SKM-1 (cell line): ENCODE results near the gene RPL3.

Experiments used
- DNase-seq: peaks from one replicate; lab custom pipeline; 2025; ENCODE audit not compliant: unreplicated experiment; lab: John Stamatoyannopoulos, UW

The RPL3 gene

GRCh38 chr22:39301108-39301507 lies 18.3 kb downstream of the RPL3 start:
- DNase-seq: no peak

- peak; percentile 45 for DNase-seq
Observed at GRCh38 chr22:39300186-39300830, 19.1 kb downstream of the RPL3 start.

GRCh38 chr22:39299829-39300178 lies 19.6 kb downstream of the RPL3 start:
- DNase-seq: peak; percentile 44

DNA sequence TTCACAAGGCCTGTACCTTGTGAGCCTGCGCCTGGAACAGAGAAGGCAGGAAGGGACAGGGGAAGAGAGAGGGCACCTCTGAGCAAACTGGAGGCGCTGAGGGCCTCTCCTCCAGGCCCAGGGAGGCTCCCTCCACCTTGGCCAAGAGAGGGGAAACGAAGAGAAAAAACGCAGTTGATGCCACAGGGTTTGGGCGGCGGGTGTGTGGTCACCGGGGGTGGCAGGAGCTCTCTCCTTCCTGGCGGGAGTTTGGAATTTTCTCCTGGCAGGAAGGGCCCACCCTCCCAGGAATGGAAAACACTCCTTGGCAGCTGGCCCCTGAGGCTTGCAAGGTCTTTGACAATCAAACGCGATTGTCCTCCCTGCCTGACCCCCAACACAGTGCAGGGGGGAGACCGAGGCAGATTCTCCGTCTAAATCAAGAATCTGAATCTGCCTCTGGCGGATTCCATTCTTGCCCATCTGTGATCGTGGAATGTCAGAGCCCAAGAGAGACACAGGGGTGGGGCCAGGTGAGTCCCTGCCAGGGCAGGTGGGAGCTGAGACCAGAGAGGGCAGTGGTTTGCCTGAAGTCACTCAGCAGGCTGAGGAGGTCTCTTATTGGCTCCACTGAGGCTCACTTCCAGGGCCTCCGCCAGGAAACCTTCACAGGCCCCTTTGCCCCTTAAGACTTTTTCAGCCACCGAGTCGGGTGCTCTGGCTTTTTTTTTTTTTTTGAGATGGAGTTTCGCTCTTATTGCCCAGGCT lies 21.0 kb downstream of the RPL3 start:
- DNase-seq: no peak

- DNase-seq: no peak
Observed at GRCh38 chr22:39297490-39298240, 21.8 kb downstream of the RPL3 start.

- DNase-seq: no peak
Observed at GRCh38 chr22:39296981-39297489, 22.4 kb downstream of the RPL3 start.

DNA sequence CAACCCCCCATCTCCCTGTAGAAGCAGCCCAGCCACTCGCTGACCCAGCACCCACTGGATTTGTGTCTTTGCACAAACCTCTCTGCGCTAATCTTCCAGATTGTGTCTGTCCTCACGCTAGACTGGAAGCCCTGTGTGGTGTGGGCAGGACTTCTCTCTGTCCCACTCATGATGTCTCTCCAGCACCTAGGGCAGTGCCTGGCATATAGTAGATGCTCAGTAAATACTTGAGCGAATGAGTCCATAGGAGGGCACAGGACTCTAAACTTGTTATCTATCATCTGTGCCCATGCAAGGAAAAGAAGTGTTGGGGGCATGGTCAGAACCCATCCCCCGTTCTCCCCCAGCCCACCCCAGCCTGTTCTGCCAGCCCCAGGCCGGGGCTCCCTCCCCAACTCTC lies 22.9 kb downstream of the RPL3 start:
- no peak for DNase-seq

DNA sequence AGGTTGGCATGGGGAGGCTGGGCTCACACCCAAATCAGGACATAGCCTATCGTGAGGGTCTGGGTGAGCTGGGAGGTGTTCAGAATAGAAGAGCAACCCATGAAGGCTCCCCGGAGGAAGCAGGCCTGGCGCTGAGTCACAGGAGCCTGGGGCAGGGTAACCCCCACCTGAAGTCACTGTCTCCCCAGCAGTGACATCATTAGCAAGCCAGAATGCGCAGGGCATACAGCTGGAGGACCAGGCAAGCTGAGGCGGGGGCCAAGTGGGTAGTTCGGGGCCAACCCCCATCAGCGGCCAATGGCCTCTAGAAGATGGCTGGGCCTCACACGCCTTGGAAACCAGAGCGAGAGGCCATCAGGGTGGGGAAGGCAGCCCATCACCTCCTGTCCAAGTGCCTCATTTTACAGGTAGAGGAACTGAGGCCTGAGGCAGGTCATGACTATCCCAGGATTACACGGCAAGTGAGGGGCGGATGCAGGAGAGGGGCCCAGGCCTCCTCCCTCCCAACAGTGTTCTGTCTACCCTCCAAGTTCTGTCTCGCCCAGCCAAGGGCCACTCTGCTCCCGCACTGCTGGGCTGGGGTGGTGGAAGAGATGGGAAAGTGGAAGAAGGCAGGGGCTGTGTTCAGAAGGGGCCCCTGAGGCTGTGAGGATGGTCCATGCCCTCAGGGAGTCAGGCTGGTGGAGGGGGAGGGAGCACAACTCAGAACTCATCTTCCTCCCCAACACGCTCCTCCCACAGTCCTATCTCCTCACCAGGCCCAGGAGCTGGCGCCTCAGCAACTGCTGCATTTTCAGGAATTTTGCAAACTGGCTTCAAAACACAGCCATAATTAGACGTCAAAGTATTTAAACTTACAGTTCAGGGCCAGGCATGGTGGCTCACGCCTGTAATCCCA lies 24.6 kb downstream of the RPL3 start:
- no peak for DNase-seq

GRCh38 chr22:39293766-39294368 lies 25.6 kb downstream of the RPL3 start:
- DNase-seq: no peak

DNA sequence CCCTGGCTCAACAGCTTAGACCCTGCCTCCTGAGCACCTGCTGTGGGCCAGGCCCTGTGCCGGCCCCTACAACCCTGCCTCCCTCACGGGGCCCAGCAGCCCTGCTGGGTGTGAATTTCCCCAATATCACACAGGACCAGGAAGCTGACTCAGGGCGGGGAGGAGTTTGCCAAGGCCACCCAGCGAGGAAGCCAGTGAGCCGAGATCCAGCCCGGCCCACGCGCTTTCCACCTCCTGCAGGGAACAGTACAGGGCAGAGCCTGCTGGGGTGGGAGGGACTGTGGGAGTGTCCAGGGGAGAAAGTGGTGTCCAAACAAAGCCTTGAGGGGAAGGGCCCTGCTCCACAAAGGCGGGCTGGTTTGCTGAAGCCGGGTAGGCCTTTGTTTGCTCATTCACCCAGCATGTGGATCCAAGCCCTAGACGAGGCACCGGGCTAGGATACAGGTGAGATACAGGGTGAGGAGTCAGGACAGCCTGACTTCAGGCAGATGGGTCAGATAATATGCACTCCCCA lies 26.8 kb downstream of the RPL3 start:
- DNase-seq: peak; percentile 38

- DNase-seq: no peak
Observed at GRCh38 chr22:39292031-39292462, 27.4 kb downstream of the RPL3 start.

- DNase-seq: no peak
Observed at GRCh38 chr22:39291523-39291922, 27.9 kb downstream of the RPL3 start.

- DNase-seq: no peak
Observed at GRCh38 chr22:39290724-39291161, 28.7 kb downstream of the RPL3 start.

DNA sequence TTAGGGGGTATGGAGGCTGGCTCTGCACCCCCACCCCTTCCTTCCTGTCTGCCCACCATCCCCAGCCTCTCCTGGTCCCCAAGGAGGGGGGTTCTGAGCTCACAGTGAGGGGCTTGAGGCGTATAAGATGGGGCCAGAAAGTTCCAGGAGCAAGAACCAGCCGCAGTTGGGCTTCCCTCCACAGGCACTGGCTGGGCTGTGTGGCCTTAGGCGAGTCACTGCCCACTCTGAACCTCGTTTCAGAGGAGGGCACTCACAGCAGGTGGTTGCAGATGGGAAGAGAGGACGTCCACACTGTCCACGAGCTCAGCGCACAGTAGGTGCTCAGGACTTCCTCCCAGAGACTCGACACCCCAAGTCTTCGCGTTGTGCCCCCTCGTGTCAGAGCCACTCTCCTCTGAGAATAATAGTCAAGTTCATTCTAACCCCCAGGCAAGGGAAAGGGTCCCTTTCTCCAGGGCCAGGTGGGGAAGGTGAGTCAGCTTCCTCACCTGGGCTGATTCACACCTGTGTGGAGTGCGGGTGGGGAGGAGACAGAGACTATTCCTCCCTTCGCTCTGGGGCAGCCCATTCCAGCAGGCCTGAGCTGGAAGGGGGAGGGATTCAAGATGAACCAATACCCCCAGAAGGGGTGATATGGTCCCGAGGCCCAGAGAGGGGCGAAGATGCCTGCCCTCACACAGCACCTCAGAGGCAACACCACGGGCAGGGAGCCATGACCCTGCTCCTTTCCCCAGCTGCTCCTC lies 29.3 kb downstream of the RPL3 start:
- DNase-seq: no peak

- no peak for DNase-seq
Observed at GRCh38 chr22:39289533-39289932, 29.9 kb downstream of the RPL3 start.

DNA sequence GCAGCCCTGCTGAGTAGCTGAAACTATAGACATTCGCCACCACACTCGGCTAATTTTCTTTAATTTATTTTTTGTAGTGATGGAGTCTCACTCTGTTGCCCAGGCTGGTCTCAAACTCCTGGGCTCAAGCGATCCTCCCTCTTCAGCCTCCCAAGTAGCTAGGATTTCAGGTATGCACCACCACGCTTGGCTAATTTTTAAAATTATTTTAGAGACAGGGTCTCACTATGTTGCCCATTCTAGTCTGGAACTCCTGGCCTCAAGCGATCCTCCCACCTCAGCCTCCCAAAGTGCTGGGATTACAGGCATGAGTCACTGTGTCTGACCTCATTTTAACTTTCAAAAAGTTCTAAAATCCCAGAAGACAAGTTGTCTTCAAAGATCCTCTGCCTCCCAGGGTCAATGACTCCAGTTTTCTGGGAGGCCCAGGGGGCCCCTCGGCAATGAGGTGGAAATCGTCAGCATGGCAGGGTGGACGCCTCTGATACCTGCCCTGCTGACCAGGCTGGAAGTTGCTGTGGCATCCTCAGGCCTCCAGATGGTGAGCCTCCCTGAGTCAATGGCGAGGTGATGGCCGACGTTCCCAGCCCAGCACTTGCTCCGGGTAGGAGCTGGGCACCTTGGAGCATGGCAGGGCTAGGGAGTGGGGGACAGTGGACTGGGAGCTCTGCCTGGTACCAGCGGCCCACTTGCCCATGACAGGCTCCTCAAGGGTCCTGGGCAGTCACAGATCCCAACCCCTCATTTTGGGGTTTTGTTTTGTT lies 31.1 kb downstream of the RPL3 start:
- DNase-seq: no peak

GRCh38 chr22:39287076-39287725 lies 32.2 kb downstream of the RPL3 start:
- DNase-seq: peak; percentile 65

DNA sequence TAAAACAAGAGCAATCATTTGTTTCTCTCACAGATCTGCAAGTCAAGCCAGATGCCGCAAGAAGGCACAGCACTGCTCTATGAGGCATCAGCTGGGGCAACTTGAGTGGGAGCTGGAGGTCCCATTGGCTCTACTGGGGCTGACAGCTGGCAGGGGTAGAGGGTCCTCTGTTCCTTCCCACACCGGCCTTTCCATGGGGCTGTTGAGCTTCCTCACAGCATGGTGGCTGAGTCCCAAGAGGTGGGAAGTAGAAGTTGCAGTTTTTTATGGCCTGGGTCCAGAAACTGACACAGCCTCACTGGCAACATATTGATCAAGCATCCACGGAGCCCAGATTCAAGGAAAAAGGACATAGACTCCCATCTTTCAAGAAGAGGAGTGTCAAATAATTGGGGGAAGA lies 34.4 kb downstream of the RPL3 start:
- DNase-seq: no peak
